GM13976 (cell line): Measurements from ENCODE around the gene COX19.
A peak's percentile ranks its signal among the peaks of the same experiment; 100 is the strongest.

ENCODE experiments used
- DNase-seq: peaks from one replicate; pipeline ENCODE4 v3.0.0; 2012; ENCODE audit warnings: low spot score
- CTCF ChIP-seq: IDR thresholded peaks from 2 replicates; pipeline ENCODE4 v1.5.1; 2012; ENCODE audit warnings: borderline replicate concordance, mild to moderate bottlenecking; ENCODE audit not compliant: insufficient read depth; ENCODE audit errors: extremely low read depth, missing control alignments, control extremely low read depth
- in situ Hi-C: fragments of 300-500 bp; cut with MboI; formaldehyde crosslinking; loops from one replicate; pipeline ENCODE4 v1.12.0; 2022; ENCODE audit warnings: low sequenced_read_pairs, mixed read lengths, inconsistent platforms; ENCODE audit not compliant: unreplicated experiment

COX19 gene

GRCh38 chr7:936386-937054 lies 38.8 kb downstream of the COX19 start:
- TF ChIP-seq CTCF, result no peak

GRCh38 chr7:935874-936385 lies 39.4 kb downstream of the COX19 start:
- DNase-seq, result no peak
- TF ChIP-seq CTCF, result no peak
- in situ Hi-C loops, result no loop called here

More at GRCh38 chr7:936386-937054, 38.8 kb downstream of the COX19 start:
- in situ Hi-C loops, result no loop called here
- peak; percentile 87 for DNase-seq

GRCh38 chr7:935164-935873 lies 40.0 kb downstream of the COX19 start:
- DNase-seq, result no peak
- TF ChIP-seq CTCF, result no peak
- in situ Hi-C loops, result no loop called here

DNA sequence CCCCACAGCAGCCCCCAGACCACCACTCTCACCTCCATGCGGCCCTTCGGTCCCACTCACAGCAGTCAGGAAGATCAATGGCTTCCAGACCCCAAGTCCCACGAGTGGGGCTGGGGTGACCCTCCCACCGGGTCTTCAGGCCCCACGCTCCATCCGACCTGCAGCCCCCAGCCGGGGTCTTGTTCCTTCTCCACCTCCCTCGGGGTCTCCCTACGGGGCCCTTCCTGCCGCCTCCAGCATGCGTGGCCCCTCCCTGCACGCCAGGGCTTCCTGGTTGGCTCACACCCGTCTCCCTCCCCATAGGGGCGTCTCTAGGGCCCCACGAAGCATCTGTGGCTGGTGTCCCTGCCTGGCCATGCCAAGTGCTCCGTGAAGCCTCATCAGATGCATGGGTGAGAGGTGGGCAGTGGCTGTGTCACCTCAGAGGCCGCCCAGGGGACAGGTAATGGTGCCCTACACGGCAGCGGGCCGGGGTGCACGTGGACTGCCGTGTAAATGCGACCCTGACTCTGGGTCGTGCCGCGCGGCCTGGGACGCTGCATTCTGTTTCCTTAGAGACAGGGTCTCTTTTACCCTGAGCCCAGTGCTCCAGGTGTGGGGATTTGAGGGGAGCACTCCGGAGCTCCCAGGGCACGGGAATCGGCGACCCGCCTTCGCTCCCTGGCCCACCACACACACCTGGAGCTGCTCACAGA lies 40.7 kb downstream of the COX19 start:
- no peak for TF ChIP-seq CTCF
- DNase-seq, result no peak
- in situ Hi-C loops, result no loop called here

DNA sequence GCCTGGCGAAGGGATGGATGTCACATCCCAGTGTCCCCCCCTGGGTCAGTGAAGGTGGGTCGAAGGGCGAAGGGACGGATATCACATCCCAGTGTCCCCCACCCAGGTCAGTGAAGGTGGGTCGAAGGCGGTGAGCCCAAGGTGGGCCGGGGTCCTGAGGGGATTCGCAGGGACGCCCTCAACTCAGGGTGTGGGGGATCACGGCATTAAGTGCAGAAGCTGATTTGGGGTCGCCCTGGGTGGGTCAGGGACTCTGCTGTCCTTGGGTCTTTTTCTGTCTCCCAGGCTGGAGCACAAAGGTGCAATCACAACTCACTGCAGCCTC lies 42.7 kb downstream of the COX19 start:
- DNase-seq, result no peak
- in situ Hi-C loops, result no loop called here
- TF ChIP-seq CTCF, result no peak

DNA sequence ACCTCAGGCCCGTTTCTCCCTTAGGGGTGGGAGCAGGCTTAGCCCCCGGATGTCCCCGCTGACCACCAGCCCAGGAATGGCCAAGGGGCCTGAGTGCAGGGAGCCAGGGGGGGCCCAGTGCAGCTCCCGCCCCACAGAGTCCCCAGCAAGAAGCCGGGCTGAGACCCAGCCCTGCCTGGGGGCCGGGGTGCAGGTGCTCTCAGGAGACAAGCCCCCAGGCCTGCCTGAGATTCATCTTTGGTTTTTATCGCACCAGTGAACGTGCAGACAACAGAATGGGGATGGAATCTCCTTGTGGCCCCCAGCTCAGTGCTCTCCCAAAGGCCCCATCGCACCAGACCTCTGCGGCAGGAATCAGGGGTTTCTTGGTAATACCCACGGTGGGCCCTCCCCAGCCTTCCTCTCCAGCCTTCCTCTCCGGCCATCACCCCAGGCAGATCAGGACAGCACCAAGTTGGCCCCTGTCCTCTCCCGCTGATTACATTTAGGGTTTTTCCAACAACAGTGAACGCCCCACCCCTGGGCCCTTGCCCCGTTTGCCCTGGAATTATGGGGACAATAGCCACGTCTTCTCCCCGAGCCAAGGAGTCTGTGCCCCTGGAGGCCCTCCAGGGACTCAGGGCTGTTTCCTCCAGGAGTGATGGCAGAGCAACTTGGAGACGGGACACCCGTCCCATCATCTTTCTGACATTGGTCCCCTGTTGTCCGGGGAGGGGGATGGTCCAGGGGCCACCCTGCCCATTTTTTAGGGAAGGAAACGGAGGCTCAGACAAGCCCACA lies 43.3 kb downstream of the COX19 start:
- in situ Hi-C loops, result no loop called here
- DNase-seq, result no peak
- TF ChIP-seq CTCF, result no peak
